Ammon's horn (tissue), 1 donor: Measurements from ENCODE around the gene SETD5.
A peak's percentile ranks its signal among the peaks of the same experiment; 100 is the strongest.

Experiments
- DNase-seq: peaks from one replicate; pipeline ENCODE4 v3.0.0-alpha.2; 2016; ENCODE audit warnings: low spot score

Gene SETD5

DNA sequence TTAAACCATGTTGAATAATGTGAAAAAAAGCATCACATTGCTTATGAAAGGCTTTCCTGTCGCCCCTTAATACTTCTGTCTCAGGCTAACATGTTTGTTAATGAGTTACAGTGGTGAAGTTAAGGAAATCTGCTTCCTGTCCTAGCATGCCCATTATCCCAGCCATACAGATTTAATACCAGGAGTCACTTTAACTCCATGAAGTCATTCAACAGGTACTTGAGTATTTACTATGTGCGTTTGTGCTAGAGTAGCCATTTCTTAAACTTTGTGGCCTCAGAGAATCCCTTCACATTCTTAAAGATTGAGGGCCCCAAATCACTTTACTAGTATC is 10.1 kb upstream of the SETD5 start:
- no peak for DNase-seq

DNA sequence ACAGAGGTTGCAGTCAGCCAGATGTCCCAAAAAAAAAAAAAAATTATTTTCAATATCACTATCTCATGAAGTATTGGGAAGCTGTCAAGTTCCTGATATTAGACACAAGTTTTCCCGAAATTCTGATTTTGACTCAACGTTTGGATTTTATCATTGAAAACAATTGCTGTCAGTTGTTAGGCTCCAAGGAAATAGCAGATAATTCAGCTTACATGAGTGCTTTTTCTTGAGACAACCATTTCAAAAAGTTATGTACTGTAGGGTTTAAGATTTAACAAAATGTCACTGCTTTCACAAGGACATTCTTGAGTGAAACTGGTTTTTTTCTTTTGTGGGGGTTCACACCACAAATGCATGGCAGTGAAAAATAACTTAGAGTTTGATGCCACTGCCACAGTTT is 9.3 kb upstream of the SETD5 start:
- DNase-seq, result no peak

DNA sequence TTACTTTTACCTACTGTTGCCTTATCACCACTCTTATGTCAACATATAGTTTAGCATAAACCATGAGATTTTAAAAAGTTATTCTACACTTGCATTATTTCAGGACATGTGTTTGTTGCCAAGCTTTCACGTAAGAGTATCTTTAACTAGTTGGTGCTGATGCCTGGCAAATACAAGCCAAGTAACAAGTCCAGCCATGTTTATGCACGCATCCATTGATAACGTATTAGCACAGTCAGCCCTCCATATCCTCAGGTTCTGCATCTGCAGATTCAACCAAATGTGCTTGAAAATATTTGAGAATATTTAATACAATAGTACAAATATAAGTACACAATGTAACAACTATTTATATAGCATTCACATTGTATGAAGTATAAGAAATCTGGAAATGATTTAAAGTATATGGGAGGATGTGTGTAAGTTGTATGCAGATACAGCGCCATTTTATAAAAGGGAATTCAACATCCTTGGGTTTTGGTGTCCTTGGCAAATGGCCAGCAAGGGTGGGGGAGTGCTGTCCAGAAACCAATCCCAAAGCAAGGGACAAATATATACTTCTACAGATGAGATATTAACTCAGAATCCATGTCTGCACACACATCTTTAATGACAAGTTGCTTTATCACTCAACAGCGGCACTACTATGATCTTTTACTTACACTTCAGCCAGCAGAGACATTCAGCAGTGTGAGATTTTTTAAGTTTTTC is 8.7 kb upstream of the SETD5 start:
- DNase-seq, result no peak

DNA sequence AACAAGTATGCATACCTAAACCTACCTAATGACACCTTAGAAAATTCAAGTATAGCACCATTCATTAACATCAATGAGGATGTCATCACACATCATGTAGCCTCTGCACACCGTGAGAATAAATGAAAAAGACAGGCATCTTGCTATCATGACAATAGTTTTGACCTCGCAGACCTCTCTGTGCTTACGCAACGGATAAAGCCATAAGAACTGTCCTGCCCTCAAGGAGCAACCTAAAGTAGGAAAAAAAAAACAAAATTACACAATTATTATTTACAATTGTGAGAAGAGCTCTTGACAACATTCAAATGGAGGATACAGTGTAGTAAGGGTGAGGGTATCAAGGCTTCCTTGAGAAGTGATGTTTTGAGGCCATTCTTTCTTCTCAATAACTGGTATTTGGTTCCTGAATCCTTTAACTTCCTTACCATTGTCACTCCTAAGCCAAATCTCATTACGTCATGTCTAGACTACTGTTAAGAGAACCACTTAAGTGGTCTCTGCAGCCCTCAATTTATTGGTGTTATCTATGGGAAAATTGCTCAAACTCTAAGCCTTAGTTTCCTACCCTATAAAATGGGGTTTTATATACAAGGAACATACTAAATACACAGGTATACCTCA is 7.0 kb upstream of the SETD5 start:
- no peak for DNase-seq

DNA sequence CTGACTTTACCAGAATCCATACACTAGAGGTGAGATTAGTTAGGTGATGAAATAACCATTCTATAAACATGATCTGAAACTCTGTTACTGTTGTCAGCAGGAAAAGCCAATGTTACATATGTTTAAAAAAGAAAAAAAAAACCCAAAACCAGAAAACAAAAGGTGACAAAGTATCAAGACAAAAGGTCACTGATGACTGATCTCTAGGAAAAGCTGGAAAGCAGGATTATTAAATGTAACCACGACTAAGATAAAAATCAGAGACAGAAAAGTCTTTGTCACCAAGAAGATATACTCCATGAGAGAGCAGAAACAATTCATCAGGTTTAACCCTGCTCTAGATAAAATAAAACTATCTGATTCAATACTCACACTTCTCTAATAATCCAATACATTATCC is 5.4 kb upstream of the SETD5 start:
- no peak for DNase-seq

DNA sequence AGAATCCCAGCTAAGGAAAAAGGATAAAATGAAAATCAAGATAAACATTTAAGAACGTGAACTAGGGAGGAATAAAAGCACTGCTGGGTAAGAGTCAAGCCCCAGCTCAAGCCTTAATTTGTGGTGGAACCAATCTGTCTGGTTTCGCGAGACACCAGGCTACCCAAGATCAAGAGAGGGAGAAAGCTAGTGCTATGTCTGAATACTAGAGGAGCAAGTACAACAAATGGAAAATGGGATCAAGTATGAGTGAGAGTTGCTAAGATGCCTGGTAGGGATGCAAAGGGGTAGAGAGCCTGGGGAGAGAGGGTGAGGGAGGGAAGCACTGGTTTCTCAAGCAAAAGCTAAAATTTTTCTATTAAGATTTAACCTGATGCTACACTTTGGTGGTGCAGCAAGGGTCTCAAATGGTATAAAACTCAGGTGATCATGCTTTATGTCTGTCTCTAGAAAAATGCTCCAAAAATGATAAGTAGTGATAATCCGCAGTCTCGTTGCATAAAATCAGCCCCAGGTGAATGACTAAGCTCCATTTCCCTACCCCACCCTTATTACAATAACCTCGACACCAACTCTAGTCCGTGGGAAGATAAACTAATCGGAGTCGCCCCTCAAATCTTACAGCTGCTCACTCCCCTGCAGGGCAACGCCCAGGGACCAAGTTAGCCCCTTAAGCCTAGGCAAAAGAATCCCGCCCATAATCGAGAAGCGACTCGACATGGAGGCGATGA is 1.7 kb upstream of the SETD5 start:
- DNase-seq, result no peak

DNA sequence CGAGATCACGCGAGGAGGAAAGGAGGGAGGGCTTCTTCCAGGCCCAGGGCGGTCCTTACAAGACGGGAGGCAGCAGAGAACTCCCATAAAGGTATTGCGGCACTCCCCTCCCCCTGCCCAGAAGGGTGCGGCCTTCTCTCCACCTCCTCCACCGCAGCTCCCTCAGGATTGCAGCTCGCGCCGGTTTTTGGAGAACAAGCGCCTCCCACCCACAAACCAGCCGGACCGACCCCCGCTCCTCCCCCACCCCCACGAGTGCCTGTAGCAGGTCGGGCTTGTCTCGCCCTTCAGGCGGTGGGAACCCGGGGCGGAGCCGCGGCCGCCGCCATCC is 1.1 kb upstream of the SETD5 start:
- peak; percentile 74 for DNase-seq

DNA sequence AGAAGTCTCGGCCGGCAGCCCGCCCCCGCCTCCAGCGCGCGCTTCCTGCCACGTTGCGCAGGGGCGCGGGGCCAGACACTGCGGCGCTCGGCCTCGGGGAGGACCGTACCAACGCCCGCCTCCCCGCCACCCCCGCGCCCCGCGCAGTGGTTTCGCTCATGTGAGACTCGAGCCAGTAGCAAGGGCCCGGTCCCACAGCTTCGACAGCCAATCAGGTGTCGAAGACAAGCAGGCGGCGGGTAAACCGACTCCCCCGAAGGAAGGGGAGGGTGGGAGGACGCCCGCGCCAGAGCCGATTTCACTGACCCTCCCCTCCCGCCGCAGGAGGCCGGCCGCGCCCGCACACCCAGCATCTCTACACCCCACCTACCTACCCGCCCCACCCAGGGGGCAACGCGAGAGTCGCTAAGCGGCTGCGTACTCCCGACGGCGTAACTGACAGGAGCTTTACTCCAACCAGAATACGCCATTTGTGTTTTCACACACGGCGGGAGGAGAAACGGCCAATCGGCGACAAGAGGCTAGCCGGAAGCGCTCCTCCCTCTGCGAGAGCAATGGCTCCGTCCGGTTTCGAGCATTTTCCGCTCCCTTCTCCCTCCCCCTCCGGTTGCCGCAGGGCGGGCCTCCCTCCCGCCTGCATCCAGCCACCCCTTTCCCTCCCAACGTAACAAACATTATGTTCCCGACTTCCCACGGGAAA is 633 bp upstream of the SETD5 start:
- peak; percentile 98 for DNase-seq

DNA sequence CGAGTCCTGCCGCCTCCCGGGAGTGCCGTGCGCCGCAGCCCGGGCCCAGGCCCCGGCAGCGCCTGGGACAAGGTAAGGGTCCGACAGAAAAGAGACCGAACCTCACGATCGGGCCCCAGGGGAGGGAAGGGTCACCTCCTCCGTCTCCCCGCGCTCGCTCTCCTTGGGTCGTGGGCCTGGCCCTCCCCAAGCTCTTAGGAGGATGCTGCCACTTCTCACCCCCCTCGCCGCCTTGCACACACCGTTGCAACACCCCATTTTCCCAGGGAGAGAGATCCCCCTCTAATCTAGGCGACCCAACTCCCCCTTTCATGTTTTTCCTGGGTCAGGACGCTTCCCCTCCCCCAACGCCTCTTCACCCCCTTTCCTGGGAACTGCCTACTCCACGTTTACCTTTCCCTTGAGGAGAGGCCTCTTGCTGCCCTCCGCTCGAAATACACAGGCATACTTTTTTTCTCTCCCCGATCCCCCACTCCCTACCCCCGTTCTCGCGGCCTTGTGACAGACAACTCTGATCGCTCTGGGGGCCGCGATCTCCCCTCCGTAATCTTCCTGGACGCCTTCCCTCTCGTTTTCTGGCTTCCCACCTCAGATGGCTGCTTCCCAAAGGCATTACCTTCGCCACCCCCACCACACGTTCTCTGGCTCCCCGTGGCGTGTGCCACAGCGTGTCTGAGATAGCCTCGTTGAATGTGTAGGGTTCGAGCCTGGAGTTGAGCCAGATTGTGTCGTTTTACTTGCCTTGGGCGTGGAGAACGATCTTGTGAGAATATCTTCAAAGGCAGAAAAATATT is 688 bp downstream of the SETD5 start:
- DNase-seq, result peak; percentile 31

DNA sequence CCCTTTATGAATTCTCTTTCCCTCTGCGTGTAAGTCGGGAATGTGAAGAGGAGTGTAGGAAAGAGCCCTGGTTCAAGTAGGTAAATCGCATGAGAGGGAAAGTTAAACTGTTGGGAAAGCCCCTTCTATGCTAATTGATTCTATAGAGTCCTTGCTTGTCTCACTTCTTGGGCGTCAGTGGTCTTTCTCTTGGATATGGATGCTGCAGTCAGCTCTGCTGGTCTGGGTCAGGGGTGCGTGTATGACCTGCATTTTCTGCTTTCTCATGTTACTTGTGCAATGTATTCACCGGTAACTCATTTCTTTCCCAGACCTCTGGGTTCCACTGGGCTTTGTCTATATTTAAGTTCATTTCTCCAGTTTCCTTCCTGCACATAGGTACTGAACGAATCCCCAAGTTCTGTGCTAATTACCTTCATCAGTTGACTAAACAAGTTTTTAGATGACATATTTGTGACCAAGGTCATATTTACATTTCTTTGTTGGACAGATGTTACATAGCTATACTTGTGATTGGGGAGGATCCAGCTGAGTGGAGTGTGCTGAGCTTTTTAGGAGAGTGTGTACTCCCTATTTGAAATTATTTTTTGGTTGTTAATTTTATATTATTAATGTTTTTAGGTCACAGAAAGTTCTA is 1.4 kb downstream of the SETD5 start:
- DNase-seq, result peak; percentile 14

DNA sequence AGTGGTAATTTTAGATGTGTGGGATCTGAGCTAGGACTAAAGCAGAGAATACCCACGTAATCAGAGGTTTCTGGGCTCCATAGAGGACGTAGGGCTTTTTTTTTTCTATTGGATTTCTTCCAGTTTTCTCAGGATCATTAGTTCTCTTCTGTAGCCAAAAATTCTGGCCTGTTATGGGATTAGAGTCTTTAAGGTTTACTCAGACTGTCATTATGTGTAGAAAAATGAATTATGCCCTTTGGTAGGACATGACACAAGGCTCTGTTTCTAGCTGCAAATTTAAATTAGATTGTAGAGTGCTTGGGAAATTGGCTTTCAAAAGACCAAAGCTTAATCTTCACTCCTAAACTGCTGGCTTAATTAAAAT is 1.9 kb downstream of the SETD5 start:
- DNase-seq, result no peak

DNA sequence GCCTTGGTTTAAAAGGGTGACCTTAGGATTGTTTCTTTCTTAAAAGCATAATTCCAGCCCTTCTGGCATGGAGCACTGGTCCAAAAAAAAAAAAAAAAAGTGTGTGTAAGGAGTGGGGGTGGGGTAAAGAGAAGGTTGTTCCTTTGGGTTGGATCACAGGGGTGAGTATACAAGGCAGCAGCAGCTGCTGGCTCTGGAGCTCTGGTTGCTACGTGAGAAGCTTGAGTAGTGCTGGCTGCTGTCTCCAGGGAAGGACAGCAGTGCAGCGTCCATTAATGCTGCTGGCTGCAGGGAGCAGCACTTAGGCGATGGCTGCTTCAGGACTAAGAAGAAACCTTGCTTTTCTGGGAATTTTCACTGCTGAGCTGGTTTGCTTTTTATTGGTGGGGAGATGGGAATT is 2.3 kb downstream of the SETD5 start:
- peak; percentile 87 for DNase-seq

DNA sequence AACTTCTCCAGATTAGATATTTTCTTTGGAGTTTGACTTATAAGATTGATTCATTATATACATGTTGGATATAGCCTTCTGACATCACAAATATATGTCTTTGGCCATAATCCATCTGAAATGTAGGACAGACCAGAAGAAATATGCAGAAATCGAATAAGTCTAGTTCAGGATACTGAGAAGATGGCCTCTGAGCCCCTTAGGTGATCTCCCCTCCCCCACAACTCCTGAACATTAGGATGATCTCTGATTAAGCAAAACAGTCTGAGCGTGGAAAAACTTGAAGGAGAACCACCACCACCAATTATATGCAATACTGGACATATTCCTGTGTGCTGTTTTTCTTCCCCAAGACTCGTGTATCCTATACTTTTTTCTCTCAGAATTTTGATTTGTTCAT is 3.2 kb downstream of the SETD5 start:
- DNase-seq, result no peak

DNA sequence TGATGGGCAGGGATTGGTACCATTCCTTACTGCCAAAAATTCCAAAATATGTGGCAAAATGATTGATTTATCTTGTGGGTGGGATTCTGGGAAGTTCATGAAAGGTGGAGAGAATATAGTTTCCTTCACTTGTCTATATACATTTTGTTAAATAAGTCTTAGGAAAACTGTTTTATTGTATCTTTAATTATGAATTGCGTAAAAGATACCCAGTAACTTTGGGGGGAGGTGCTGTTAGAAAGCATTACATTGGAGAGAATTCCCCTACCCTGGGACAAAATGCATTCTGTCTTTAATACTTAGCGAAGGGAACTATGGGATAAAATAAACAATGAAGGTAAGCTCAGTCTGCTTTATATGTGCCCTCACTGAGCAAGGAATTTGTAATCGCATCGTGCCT is 4.6 kb downstream of the SETD5 start:
- DNase-seq, result no peak

DNA sequence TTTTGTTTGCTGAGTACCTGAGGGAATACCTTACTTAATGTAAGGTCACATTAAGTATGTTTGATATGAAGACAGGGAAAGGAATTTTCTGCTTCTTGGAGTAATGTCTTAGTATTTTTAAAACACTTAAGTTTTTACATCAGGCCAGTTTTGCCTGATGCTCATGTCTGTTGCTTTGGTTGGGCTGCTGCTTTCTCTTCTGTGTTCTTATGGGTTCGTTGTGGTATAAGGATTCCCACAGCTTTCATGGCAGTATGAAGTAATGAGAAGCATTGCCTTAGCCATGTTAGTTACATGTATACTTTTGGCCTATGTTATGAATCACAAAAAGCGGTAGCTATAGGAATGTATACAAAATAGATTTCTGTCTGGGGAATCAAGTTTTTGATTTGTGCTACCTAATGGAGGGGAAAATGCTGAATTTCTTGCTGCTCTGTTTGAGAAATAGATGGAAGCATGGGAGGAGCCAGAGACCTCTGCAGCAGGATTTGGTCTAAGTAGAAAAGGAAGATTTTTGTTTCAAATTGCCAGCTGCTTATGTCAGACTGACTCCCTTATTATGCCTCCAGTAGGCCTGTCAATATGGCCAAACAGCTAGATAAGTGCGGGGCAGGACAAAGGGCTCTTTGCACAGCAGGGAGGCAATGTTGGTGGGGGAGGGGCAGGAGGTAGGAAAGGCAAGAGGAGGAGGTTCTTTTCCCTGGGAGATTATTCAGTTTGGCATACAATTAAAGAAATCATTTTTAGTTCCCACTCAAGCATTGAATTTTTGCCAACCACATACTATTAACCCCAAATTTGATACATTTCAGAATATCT is 5.2 kb downstream of the SETD5 start:
- peak; percentile 84 for DNase-seq

DNA sequence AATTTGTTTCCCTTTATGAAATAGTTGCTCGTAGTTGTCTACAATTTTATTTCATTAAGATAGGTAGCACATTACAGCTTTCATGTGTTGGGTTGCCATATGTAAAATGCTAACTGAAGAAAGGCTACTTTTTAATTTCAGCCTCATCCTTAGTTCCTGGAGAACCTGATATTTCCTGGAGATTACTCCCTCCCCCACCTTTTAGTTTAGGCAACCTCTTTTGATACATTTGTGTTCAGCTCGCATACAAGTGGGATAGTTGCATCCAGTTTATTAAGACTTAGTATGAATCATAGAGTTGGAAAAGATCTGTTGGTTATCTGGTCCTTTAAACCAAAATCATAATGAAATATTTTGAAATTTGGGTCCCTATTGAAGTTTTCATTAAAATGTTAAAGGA is 6.0 kb downstream of the SETD5 start:
- DNase-seq, result no peak

DNA sequence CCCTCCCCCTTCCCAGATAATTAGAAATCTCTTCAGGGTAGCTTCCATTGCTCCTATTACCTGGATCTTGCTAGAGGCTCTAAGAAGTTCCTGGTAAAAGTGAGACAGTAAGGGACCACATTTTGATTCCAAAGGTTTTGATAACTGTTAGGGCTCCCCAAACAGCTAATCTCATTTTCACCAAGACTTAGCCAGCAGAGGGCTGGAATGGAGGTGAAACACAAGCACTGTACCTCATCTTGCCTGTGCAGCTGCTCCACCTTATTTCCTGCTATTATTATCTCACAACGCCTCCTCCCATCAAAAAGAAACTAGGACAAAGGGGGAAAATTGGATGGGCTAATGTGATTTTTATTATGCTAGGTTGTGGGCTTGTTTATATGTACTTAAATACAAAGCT is 7.3 kb downstream of the SETD5 start:
- DNase-seq, result no peak

DNA sequence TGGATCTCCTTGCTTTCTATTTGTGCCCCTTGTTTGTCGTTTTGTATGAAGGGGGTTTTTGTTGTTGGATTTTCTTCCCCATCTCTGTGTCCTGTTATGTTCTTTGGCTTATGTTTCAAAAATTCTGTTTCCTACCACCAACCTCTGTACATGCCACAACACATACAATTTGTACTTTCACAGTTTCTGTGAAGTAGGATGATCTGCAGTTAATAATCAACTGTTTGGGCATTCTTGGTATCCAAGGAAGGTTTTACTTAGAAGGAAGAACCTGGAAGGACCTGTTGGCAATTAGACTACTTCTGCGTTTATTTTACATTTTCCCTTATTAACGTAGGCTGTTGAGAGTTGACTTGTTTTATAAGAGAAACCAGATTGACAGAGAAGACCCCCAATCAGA is 8.3 kb downstream of the SETD5 start:
- no peak for DNase-seq

DNA sequence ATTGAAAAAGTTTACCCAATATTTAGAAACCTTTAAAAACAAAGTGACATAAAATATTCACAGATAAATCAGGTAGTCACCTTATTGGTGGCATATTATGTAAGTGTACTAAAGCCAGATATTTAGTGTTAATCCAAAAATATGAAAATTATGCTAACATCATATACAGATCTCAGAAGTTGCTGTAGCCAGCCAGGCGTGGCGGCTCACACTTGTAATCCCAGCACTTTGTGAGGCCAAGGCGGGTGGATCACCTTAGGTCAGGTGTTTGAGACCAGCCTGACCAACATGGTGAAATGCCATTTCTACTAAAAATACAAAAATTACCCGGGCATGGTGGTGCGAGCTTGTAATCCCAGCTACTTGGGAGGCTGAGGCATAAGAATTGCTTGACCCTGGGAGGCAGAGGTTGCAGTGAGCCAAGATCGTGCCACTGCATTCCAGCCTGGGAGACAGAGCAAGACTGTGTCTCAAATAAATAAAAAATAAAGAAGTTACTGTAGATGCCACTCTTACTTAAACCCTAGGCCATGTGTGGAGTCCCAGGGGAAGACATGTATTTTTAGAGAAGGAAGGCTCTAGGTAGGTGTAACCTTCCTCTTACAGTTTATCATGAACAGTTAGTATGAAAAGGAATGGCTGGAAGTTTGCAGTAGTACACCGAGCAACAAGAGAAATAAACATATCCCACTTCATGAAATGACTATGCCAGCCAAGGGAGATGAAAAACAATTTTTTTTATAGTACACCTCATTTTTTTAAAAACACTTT is 9.6 kb downstream of the SETD5 start:
- no peak for DNase-seq

DNA sequence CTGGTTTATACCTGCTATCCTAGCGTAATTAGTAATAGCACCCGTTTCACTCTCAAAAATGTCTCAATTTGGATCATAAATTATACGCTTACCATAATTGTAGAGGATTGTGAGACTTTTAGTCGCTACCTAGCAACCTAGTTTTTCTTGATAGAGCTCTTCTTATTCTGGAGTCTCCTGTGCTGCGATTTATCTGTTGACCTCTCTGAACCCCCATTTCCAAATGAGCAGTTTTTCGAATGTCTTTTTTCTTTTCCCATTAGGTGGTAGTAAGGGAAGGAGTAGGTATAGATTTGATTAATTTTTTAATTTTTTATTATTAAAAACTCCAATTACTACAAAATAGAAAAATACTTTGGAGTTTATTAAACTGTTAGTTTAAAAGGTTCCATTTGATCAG is 10.6 kb downstream of the SETD5 start:
- DNase-seq, result no peak
